ENCODE data around the gene CA10.

The CA10 gene

DNA sequence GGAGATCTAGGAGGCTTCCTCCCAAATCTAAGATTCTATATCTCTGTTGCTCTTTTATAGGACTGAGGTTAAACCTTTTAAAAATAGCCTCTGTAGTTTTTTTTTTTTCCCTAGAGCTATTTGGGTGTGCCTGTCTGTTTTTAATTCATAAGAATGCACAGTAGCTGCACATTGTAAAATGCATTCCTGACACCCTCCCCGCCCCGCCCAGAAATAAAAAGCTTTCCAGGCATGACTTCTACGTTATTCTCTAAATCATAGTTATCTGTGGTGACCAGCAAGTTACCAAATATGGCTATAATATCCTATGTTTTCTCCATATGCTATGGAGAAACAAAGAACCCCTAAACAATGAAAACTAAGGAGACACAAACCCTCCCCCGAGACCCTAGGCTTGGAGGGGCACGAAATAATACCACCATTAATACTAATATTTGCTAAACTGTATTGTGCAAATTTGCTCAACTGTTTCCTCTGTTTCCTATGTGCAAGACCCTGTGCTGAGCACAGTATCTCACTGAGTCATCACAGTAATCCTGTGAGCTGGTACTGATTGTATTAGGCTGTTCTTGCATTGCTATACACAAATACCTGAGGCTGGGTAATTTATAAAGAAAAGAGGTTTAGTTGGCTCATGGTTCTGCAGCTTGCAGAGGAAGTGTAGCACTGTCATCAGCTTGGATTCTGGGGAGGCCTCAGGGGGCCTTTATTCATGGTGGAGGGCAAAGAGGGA, 388.3 kb downstream of the CA10 start:
- no peak overlapping the region for H3K4me3 ChIP-seq (ENCODE audit: low read depth, low read length)
- POLR2A ChIA-PET: no interaction called here
- no peak for DNase-seq (ENCODE audit: low read depth, low spot score)
- CTCF ChIA-PET: no interaction called here
- TF ChIP-seq, protein P1, sequence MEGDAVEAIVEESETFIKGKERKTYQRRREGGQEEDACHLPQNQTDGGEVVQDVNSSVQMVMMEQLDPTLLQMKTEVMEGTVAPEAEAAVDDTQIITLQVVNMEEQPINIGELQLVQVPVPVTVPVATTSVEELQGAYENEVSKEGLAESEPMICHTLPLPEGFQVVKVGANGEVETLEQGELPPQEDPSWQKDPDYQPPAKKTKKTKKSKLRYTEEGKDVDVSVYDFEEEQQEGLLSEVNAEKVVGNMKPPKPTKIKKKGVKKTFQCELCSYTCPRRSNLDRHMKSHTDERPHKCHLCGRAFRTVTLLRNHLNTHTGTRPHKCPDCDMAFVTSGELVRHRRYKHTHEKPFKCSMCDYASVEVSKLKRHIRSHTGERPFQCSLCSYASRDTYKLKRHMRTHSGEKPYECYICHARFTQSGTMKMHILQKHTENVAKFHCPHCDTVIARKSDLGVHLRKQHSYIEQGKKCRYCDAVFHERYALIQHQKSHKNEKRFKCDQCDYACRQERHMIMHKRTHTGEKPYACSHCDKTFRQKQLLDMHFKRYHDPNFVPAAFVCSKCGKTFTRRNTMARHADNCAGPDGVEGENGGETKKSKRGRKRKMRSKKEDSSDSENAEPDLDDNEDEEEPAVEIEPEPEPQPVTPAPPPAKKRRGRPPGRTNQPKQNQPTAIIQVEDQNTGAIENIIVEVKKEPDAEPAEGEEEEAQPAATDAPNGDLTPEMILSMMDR (IDR thresholded peaks at IDR 0.05; ENCODE audit: insufficient read depth, low read length, missing control alignments): no peak

DNA sequence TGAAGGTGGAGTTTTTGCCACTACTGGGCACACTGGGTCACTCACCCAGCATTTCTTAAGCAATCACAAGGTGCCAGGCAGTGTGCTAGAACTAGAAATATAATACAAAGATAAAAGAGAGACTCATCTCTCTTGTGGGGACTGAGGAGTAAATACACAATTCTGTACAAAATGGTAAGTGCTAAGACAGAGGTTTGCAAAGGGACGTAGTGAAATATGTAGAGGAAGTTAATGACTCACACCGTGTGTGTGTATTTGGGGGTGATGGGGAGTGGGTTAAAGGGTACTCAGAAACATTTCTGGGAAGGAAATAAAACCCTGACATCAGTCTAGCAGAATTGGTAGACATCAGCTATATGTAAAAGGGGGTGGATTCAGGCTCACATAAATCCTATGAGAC, 389.3 kb downstream of the CA10 start:
- ChIA-PET POLR2A (no interaction called here), CTCF (interaction anchor here (0.9 kb wide), 1 partner anchor 337 kb away, joined by 3 read pairs; no protein-coding TSS in a partner anchor)
- no peak overlapping the region for H3K4me3 ChIP-seq (ENCODE audit: low read depth, low read length)
- no peak for DNase-seq (ENCODE audit: low read depth, low spot score)
- TF ChIP-seq, protein P1 (IDR thresholded peaks at IDR 0.05; ENCODE audit: insufficient read depth, low read length, missing control alignments): no peak

- POLR2A ChIA-PET: no interaction called here
- DNase-seq (ENCODE audit: low read depth, low spot score): no peak
- TF ChIP-seq, protein P1 (IDR thresholded peaks at IDR 0.05; ENCODE audit: insufficient read depth, low read length, missing control alignments): no peak
- CTCF ChIA-PET: interaction anchor here (0.9 kb wide), 1 partner anchor 338 kb away, joined by 3 read pairs; no protein-coding TSS in a partner anchor
- no peak overlapping the region for H3K4me3 ChIP-seq (ENCODE audit: low read depth, low read length)
These were observed 389.8 kb downstream of the CA10 start for GRCh38 chr17:51768706-51769105.

- no peak for DNase-seq (ENCODE audit: low read depth, low spot score)
- ChIA-PET POLR2A (no interaction called here), CTCF (interaction anchor here (5.7 kb wide), 1 partner anchor 338 kb away, joined by 72 read pairs; no protein-coding TSS in a partner anchor)
- no peak overlapping the region for H3K4me3 ChIP-seq (ENCODE audit: low read depth, low read length)
- TF ChIP-seq, protein P1 (IDR thresholded peaks at IDR 0.05; ENCODE audit: insufficient read depth, low read length, missing control alignments): no peak
These were observed 391.2 kb downstream of the CA10 start for GRCh38 chr17:51767287-51767686.

GRCh38 chr17:51765282-51766135, 393.0 kb downstream of the CA10 start:
- ChIA-PET CTCF (interaction anchor here (0.6 to 5.7 kb wide), 5 partner anchors 9 to 347 kb away, joined by 3 to 72 read pairs (median 5); no protein-coding TSS in a partner anchor), POLR2A (no interaction called here)
- no peak overlapping the region for H3K4me3 ChIP-seq (ENCODE audit: low read depth, low read length)
- DNase-seq (ENCODE audit: low read depth, low spot score): no peak
- TF ChIP-seq, protein P1 (IDR thresholded peaks at IDR 0.05; ENCODE audit: insufficient read depth, low read length, missing control alignments): no peak

Measured in AG04449 (cell line).